MM.1S (cell line): ENCODE data around the gene SPIRE1.

ENCODE experiments used
- CTCF ChIP-seq: fragments of 300-600 bp; sonication (generic); IDR thresholded peaks from 2 replicates; pipeline ENCODE4 v1.5.1; 2016; ENCODE audit warnings: antibody characterized with exemption, low read length, mixed read lengths
- EZH2 ChIP-seq: fragments of 300-600 bp; sonication (generic); optimal IDR thresholded peaks from 2 replicates; pipeline ENCODE3; 2017; ENCODE audit warnings: low read depth, mild to moderate bottlenecking, antibody characterized with exemption, low read length, mixed read lengths
- EZH2phosphoT487 ChIP-seq: fragments of 300-600 bp; sonication (generic); IDR thresholded peaks from 2 replicates; pipeline ENCODE4 v1.6.1; 2018; ENCODE audit warnings: antibody characterized with exemption, low read length

DNA sequence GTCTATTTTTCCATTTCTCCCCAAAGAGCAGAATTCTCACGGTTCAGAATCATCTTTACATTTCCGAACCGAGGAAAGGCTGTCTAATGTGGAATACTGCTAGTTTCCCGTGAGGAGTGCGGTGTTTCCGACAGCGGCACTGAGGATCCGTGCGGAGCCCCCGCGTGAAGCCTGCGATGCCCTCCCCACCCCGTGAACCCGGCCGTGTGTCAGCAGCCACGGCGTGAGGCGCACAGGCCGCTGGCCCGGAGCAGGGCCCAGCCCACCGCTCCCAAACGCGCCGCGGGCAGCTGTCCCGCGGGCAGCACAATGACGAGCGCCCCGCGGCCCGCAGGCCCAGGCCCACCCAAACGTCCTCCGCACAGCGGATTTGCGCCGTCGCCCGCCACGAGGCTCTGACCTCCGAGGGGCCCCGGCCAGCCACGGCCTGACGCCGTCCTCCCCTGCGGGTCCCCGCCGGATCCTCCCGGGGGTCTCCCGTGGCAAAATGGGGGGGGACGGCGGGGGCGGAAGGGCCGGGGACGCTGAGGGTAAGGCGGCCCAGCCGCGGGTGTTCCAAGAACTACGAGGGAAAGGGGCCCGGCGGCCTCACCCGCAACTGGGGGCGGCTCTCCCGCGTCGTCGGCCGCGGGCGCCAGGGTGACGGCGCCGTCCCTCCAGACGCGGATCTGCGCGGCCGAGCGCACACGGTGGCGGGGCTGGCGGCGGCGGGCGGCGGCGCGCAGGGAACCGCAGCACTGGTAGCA, 796 bp downstream of the SPIRE1 start:
- TF ChIP-seq CTCF (no peak), EZH2 (no peak), EZH2phosphoT487 (no peak)
